ENCODE measurements around the gene POLE. TPM values are rescaled to one million over a fixed set of nuclear protein-coding genes. Genes with fewer than 3 reads are reported as not detected.

Gene POLE
- total and polyA plus RNA-seq, 2 experiments from 2014 or later, result 19.3 to 46.1 TPM

- no peaks in the 10 kb centered on the region for H3K27me3 ChIP-seq
- no peak overlapping the region for H3K27ac ChIP-seq
- no peak for DNase-seq (ENCODE audit: low read depth in 1 of 2, low spot score in 1 of 2)
Measured at GRCh38 chr12:132633398-132633797, 53.7 kb downstream of the POLE start.

GRCh38 chr12:132632521-132633228 is 54.5 kb downstream of the POLE start:
- no peak overlapping the region for H3K27ac ChIP-seq
- TF ChIP-seq CTCF (IDR thresholded peaks at IDR 0.05; ENCODE audit: low read depth, low read length), result no peak
- no peaks in the 10 kb centered on the region for H3K4me1 ChIP-seq (ENCODE audit: low read depth)
- DNase-seq (ENCODE audit: low read depth in 1 of 2, low spot score in 1 of 2), result no peak
- no peaks in the 10 kb centered on the region for H3K27me3 ChIP-seq
- H3K36me3 ChIP-seq, result peaks cover 15% of the 10 kb centered on the region
- H3K9me3 ChIP-seq (ENCODE audit: low read depth), result no peaks in the 10 kb centered on the region
- H3K4me3 ChIP-seq, result no peak overlapping the region

More at GRCh38 chr12:132633398-132633797, 53.7 kb downstream of the POLE start:
- H3K4me3 ChIP-seq, result no peak overlapping the region
- peaks cover 19% of the 10 kb centered on the region for H3K36me3 ChIP-seq
- TF ChIP-seq CTCF (IDR thresholded peaks at IDR 0.05; ENCODE audit: low read depth, low read length), result no peak
- no peaks in the 10 kb centered on the region for H3K4me1 ChIP-seq (ENCODE audit: low read depth)
- no peaks in the 10 kb centered on the region for H3K9me3 ChIP-seq (ENCODE audit: low read depth)

GRCh38 chr12:132631666-132632065 is 55.5 kb downstream of the POLE start:
- no peak for DNase-seq (ENCODE audit: low read depth in 1 of 2, low spot score in 1 of 2)

GRCh38 chr12:132630672-132631071 is 56.5 kb downstream of the POLE start:
- H3K36me3 ChIP-seq, result peaks cover 10% of the 10 kb centered on the region
- H3K9me3 ChIP-seq (ENCODE audit: low read depth), result no peaks in the 10 kb centered on the region
- DNase-seq (ENCODE audit: low read depth in 1 of 2, low spot score in 1 of 2), result no peak
- no peaks in the 10 kb centered on the region for H3K4me1 ChIP-seq (ENCODE audit: low read depth)
- TF ChIP-seq CTCF (IDR thresholded peaks at IDR 0.05; ENCODE audit: low read depth, low read length), result no peak
- no peak overlapping the region for H3K27ac ChIP-seq
- H3K4me3 ChIP-seq, result no peak overlapping the region
- H3K27me3 ChIP-seq, result no peaks in the 10 kb centered on the region

More at GRCh38 chr12:132631666-132632065, 55.5 kb downstream of the POLE start:
- Histone ChIP-seq H3K4me3 (no peak overlapping the region), H3K4me1 (ENCODE audit: low read depth) (no peaks in the 10 kb centered on the region), H3K27ac (no peak overlapping the region), H3K27me3 (no peaks in the 10 kb centered on the region), H3K9me3 (ENCODE audit: low read depth) (no peaks in the 10 kb centered on the region), H3K36me3 (peaks cover 11% of the 10 kb centered on the region)
- TF ChIP-seq CTCF (IDR thresholded peaks at IDR 0.05; ENCODE audit: low read depth, low read length), result no peak

- Histone ChIP-seq H3K27ac (no peak overlapping the region), H3K4me3 (no peak overlapping the region), H3K4me1 (ENCODE audit: low read depth) (no peaks in the 10 kb centered on the region), H3K9me3 (ENCODE audit: low read depth) (no peaks in the 10 kb centered on the region), H3K27me3 (no peaks in the 10 kb centered on the region), H3K36me3 (peaks cover 9% of the 10 kb centered on the region)
- no peak for DNase-seq (ENCODE audit: low read depth in 1 of 2, low spot score in 1 of 2)
- no peak for TF ChIP-seq CTCF (IDR thresholded peaks at IDR 0.05; ENCODE audit: low read depth, low read length)
Measured at GRCh38 chr12:132629330-132629729, 57.8 kb downstream of the POLE start.

All from cardiac muscle cell (in vitro differentiated cells and primary cell).